GM12878 (cell line): ENCODE measurements around the gene RNF167. TPM values are rescaled to one million over a fixed set of nuclear protein-coding genes. Genes with fewer than 3 reads are reported as not detected.

Experiments
- ATAC-seq: fragments of 200-7000 bp; cut with Tn5 transposase; 3 replicates; pipeline ENCODE4 v1.9.1; 2020; ENCODE audit warnings: mild to moderate bottlenecking, moderate library complexity
- BruUV-seq: library from RNA; stranded (reverse); fragments of 400-500 nt; replicated peaks from 2 replicates; lab custom pipeline; 2021; lab: Mats Ljungman, UMichigan
- CTCF ChIA-PET: fragments of 300-600 bp; sonication (Branson Sonifier 250); formaldehyde crosslinking; extraction: SDS; loops from one replicate; lab custom pipeline; 2021; ENCODE audit warnings: inconsistent platforms; lab: Yijun Ruan, JAX
- POLR2A ChIA-PET: fragments of 350-600 bp; formaldehyde crosslinking; extraction: SDS; loops from one replicate; lab custom pipeline; 2021; ENCODE audit warnings: inconsistent platforms; lab: Charles Lee
- RAD21 ChIA-PET: fragments of 300-600 bp; sonication (Branson Sonifier 250); formaldehyde crosslinking; loops from one replicate; lab custom pipeline; 2023; ENCODE audit warnings: antibody characterized with exemption; ENCODE audit not compliant: unreplicated experiment; lab: Charles Lee
- SMC1A ChIA-PET: fragments of 300-600 bp; sonication (Branson Sonifier 250); formaldehyde crosslinking; loops from one replicate; lab custom pipeline; 2023; ENCODE audit not compliant: unreplicated experiment, uncharacterized antibody; lab: Charles Lee
- DNase-seq: peaks from one replicate; pipeline ENCODE4 v3.0.0-alpha.2; 2011; ENCODE audit warnings: low read depth, low spot score
- FAIRE-seq: peaks from 3 replicates; lab custom pipeline; 2011; peaks lifted over from hg19 to GRCh38; lab: Jason Lieb, UNC
- H2AFZ ChIP-seq: 2 replicates; pipeline ENCODE4 v1.6.0; 2011; ENCODE audit warnings: low read depth, low read length, control low read depth; ENCODE audit not compliant: control insufficient read depth
- H3K27ac ChIP-seq: 2 replicates; pipeline ENCODE4 v1.5.1; 2011; ENCODE audit warnings: control low read depth; ENCODE audit not compliant: control insufficient read depth, insufficient read depth
- H3K27me3 ChIP-seq, 2 experiments: replicated peaks in 1 of 2; 2 replicates each; pipeline versions ENCODE4 v1.6.0 to v1.6.1; 2011; ENCODE audit warnings: low read length in 1 of 2; ENCODE audit not compliant: control insufficient read depth in 2 of 2, insufficient read depth in 2 of 2
- H3K36me3 ChIP-seq, 2 experiments: 2 replicates each; pipeline ENCODE4 v1.5.1; 2011; ENCODE audit warnings: low read length in 1 of 2; ENCODE audit not compliant: control insufficient read depth in 2 of 2, insufficient read depth in 2 of 2
- H3K4me1 ChIP-seq: 2 replicates; pipeline ENCODE4 v1.6.1; 2011; ENCODE audit warnings: mild to moderate bottlenecking, low read length, moderate library complexity, mixed read lengths; ENCODE audit not compliant: control insufficient read depth, insufficient read depth
- H3K4me2 ChIP-seq: 2 replicates; pipeline ENCODE4 v1.6.0; 2011; ENCODE audit warnings: control low read depth; ENCODE audit not compliant: control insufficient read depth, insufficient read depth
- H3K4me3 ChIP-seq: fragments of 200-600 bp; sonication (generic); 2 replicates; pipeline ENCODE4 v1.5.1; 2016
- H3K79me2 ChIP-seq: 2 replicates; pipeline ENCODE4 v1.6.0; 2011; ENCODE audit warnings: low read length; ENCODE audit not compliant: control insufficient read depth, insufficient read depth
- H3K9ac ChIP-seq: 2 replicates; pipeline ENCODE4 v1.8.0; 2011; ENCODE audit warnings: low read length, control low read depth, mixed read lengths; ENCODE audit not compliant: control insufficient read depth, insufficient read depth
- H3K9me3 ChIP-seq: replicated peaks from 3 replicates; pipeline ENCODE4 v1.5.1; 2011; ENCODE audit warnings: mild to moderate bottlenecking, low read length; ENCODE audit not compliant: control insufficient read depth, insufficient read depth
- H4K20me1 ChIP-seq: 2 replicates; pipeline ENCODE4 v1.6.0; 2011; ENCODE audit not compliant: control insufficient read depth, insufficient read depth
- ATF7 ChIP-seq: fragments of 450-650 bp; IDR thresholded peaks from 2 replicates; pipeline ENCODE4 v1.6.1; 2016; ENCODE audit warnings: low read depth, mild to moderate bottlenecking
- BMI1 ChIP-seq: fragments of 450-650 bp; IDR thresholded peaks from 2 replicates; pipeline ENCODE4 v1.6.1; 2016; ENCODE audit warnings: mild to moderate bottlenecking, moderate library complexity, borderline replicate concordance
- ELK1 ChIP-seq: IDR thresholded peaks from 2 replicates; pipeline ENCODE4 v1.6.1; 2012; ENCODE audit warnings: low read depth, low read length, improper control_type of control experiment
- FOS ChIP-seq: IDR thresholded peaks from 3 replicates; pipeline ENCODE4 v1.6.1; 2011; ENCODE audit warnings: borderline replicate concordance; ENCODE audit not compliant: insufficient read length; ENCODE audit errors: extremely low read depth
- FOXM1 ChIP-seq: IDR thresholded peaks from 2 replicates; pipeline ENCODE4 v1.6.1; 2012; ENCODE audit warnings: low read depth, mild to moderate bottlenecking, inconsistent platforms, low read length, moderate library complexity
- IKZF2 ChIP-seq, 2 experiments: fragments of 450-650 bp; IDR thresholded peaks; 2 replicates each; pipeline ENCODE4 v1.6.1; 2017; ENCODE audit warnings: mild to moderate bottlenecking in 2 of 2, moderate library complexity in 2 of 2
- IRF3 ChIP-seq: fragments of 450-650 bp; IDR thresholded peaks from 2 replicates; pipeline ENCODE4 v1.6.1; 2014; ENCODE audit warnings: mild to moderate bottlenecking
- IRF4 ChIP-seq: IDR thresholded peaks from 2 replicates; pipeline ENCODE4 v1.6.1; 2011; ENCODE audit warnings: low read depth, low read length
- MXI1 ChIP-seq: fragments of 150-350 bp; IDR thresholded peaks from 2 replicates; pipeline ENCODE4 v1.6.1; 2011; ENCODE audit warnings: low read depth, mild to moderate bottlenecking, inconsistent platforms, low read length, improper control_type of control experiment
- SKIL ChIP-seq: fragments of 450-650 bp; IDR thresholded peaks from 2 replicates; pipeline ENCODE4 v1.6.1; 2017; ENCODE audit warnings: mild to moderate bottlenecking, low read depth, inconsistent platforms; ENCODE audit not compliant: poor library complexity, severe bottlenecking
- SREBF2 ChIP-seq: IDR thresholded peaks from 2 replicates; pipeline ENCODE4 v1.6.1; 2012; ENCODE audit warnings: mild to moderate bottlenecking, low read length
- SRF ChIP-seq, 2 experiments: IDR thresholded peaks; 2 replicates each; pipeline ENCODE4 v1.6.1; 2011; ENCODE audit warnings: low read depth in 2 of 2, low read length in 2 of 2, mild to moderate bottlenecking in 1 of 2, moderate library complexity in 1 of 2
- STAT3 ChIP-seq: IDR thresholded peaks from 2 replicates; pipeline ENCODE4 v1.6.1; 2011; ENCODE audit warnings: low read depth, low read length, improper control_type of control experiment
- SUPT20H ChIP-seq: IDR thresholded peaks from 2 replicates; pipeline ENCODE4 v1.6.1; 2011; ENCODE audit warnings: low read depth, mild to moderate bottlenecking, low read length, moderate library complexity, borderline replicate concordance; ENCODE audit not compliant: control insufficient read depth
- USF2 ChIP-seq: IDR thresholded peaks from 2 replicates; pipeline ENCODE4 v1.6.1; 2011; ENCODE audit warnings: low read depth, low read length, improper control_type of control experiment, borderline replicate concordance
- WGBS: methylation state at CpG from one replicate; pipeline ENCODE4 v1.1.6; 2016; ENCODE audit warnings: low lambda C conversion rate; ENCODE audit not compliant: insufficient replicate concordance, insufficient coverage; ENCODE audit errors: missing lambda C conversion rate; 5-methylcytosine and 5-hydroxymethylcytosine counted together
- in situ Hi-C: fragments of 300-500 bp; cut with MboI; formaldehyde crosslinking; loops from 9 replicates; pipeline ENCODE4 v1.14.3; 2018; ENCODE audit warnings: mixed read lengths
- intact Hi-C: fragments of 100-400 bp; cut with micrococcal nuclease; formaldehyde crosslinking; loops from one replicate; pipeline ENCODE4 v1.14.2; 2022; ENCODE audit not compliant: unreplicated experiment
- polyA plus RNA-seq, 11 experiments: library from polyadenylated mRNA; depleted of rRNA in 4 of 11; unstranded in 6 of 11; stranded (reverse) in 5 of 11; fragments of >200 nt; fragmentation: Nextera tagmentation in 4 of 11; fragmentation: Illumina TruSeq in 1 of 11; extraction: Ambion mirVana in 4 of 11; extraction: Trizol in 1 of 11; gene quantifications; 1 replicate in 1 of 11; 2 replicates in 10 of 11; pipeline versions ENCODE4 v1.2.1 to v1.2.3, GENCODE V29; 2011 to 2016; ENCODE audit warnings: inconsistent platforms in 2 of 11, missing spikeins in 2 of 11, low read depth in 1 of 11
- total RNA-seq, 4 experiments: library from RNA; depleted of rRNA in 3 of 4; stranded (reverse); fragments of >200 nt in 3 of 4; fragmentation: Illumina TruSeq in 1 of 4; extraction: Trizol in 1 of 4; gene quantifications; 2 replicates each; pipeline versions ENCODE4 v1.2.1 to v1.2.3, GENCODE V29; 2013 to 2021

Gene RNF167
- total and polyA plus RNA-seq, 10 of the 15 experiments (the other 5 are each of a cell fraction or from before 2014, with no cell fraction given) = 33.6 to 147 (median 57.6) TPM

GRCh38 chr17:4969551-4970173 is 29.6 kb downstream of the RNF167 start:
- intact Hi-C loops = loop anchor here (5.0 kb wide), 1 partner anchor 93 kb away; no protein-coding TSS in a partner anchor
- H3K79me2 ChIP-seq = peaks cover 29% of the 10 kb centered on the region
- TF ChIP-seq SUPT20H = no peak
- no peak for TF ChIP-seq IRF3
- no peak for TF ChIP-seq MXI1
- no peak for TF ChIP-seq SRF (IDR thresholded peaks at IDR 0.05; ENCODE audit: low read depth in 2 of 2, low read length in 2 of 2)
- no peak for TF ChIP-seq FOXM1
- no peak for TF ChIP-seq IRF4
- no peak for TF ChIP-seq USF2
- no peak for TF ChIP-seq SKIL
- TF ChIP-seq ELK1 = no peak
- no peak for TF ChIP-seq SREBF2
- no peak for TF ChIP-seq FOS
- no peak for TF ChIP-seq STAT3
- TF ChIP-seq ATF7 = no peak
- TF ChIP-seq BMI1 = no peak
- no peak for TF ChIP-seq IKZF2 (IDR thresholded peaks at IDR 0.05)
- TF ChIP-seq, all 136 proteins: peak for 0
- BruUV-seq = no TSS peak
- H3K9me3 ChIP-seq = no peaks in the 10 kb centered on the region
- no peak overlapping the region for H3K4me3 ChIP-seq
- H3K4me1 ChIP-seq = peaks cover 14% of the 10 kb centered on the region
- peaks cover 13 to 18% of the 10 kb centered on the region in 2 experiments; a peak in 3 of 4 replicates for H3K36me3 ChIP-seq
- no peaks in the 10 kb centered on the region for H4K20me1 ChIP-seq
- no peak overlapping the region for H3K9ac ChIP-seq
- 89% methylated on average over 16 of the region's 16 CpGs for WGBS
- POLR2A ChIA-PET = interaction anchor here (1.0 to 8.5 kb wide), 2 partner anchors 17 to 23 kb away, joined by 3 to 272 read pairs; partner anchors contain the start of genes CAMTA2, ENO3, PFN1 and RNF167
- in situ Hi-C loops = no loop called here
- H3K4me2 ChIP-seq = peak overlapping the region; percentile 99; the same call in 1 of the 2 replicates
- no peak for DNase-seq
- H2AFZ ChIP-seq = no peak overlapping the region
- SMC1A ChIA-PET = interaction anchor here (1.8 to 2.7 kb wide), 2 partner anchors 11 to 61 kb away, joined by 4 to 9 read pairs; no protein-coding TSS in a partner anchor
- RAD21 ChIA-PET = interaction anchor here (1.2 to 1.3 kb wide), 2 partner anchors 17 to 62 kb away, joined by 3 read pairs; no protein-coding TSS in a partner anchor
- H3K27me3 ChIP-seq = no peaks in the 10 kb centered on the region
- no peak for ATAC-seq
- no peak overlapping the region for H3K27ac ChIP-seq
- CTCF ChIA-PET = interaction anchor here (0.7 to 3.6 kb wide), 7 partner anchors 11 to 93 kb away, joined by 3 to 18 read pairs (median 4); partner anchors contain the start of genes CAMTA2, RNF167 and SLC25A11
- no peak for FAIRE-seq
